Thyroid gland (tissue), 4 donors: ENCODE measurements around the gene ENKD1.

Source experiments
- CTCF ChIP-seq, 6 experiments: fragments of 200-600 bp in 3 of 6; fragments of 450-650 bp in 3 of 6; sonication (generic) in 3 of 6; IDR thresholded peaks; one replicate each; pipeline ENCODE4 v1.5.1; 2016 to 2019; ENCODE audit warnings: antibody characterized with exemption in 6 of 6, mild to moderate bottlenecking in 2 of 6, inconsistent platforms in 1 of 6, moderate library complexity in 1 of 6
- POLR2A ChIP-seq, 2 donors: fragments of 450-650 bp; IDR thresholded peaks; one replicate each; pipeline ENCODE4 v1.6.1; 2017; ENCODE audit warnings: antibody characterized with exemption in 2 of 2, mild to moderate bottlenecking in 2 of 2, moderate library complexity in 1 of 2

- no peak for TF ChIP-seq CTCF (IDR thresholded peaks at IDR 0.05)
- no peak for TF ChIP-seq POLR2A (IDR thresholded peaks at IDR 0.05)
These were observed 2.1 kb upstream of the ENKD1 start for GRCh38 chr16:67668495-67669157.
